IMR-90 (cell line): ENCODE results near the gene ISG20L2. TPM values are rescaled to one million over a fixed set of nuclear protein-coding genes. Genes with fewer than 3 reads are reported as not detected.

Experiments
- ATAC-seq: fragments of 200-7000 bp; cut with Tn5 transposase; 2 replicates; pipeline ENCODE4 v1.9.1; 2020; ENCODE audit warnings: low read depth, mild to moderate bottlenecking, moderate library complexity
- BruUV-seq: library from RNA; stranded (reverse); fragments of 400-500 nt; replicated peaks from 2 replicates; lab custom pipeline; 2021; lab: Mats Ljungman, UMichigan
- CTCF ChIA-PET: fragments of 300-600 bp; formaldehyde crosslinking; extraction: SDS; loops from one replicate; lab custom pipeline; 2021; ENCODE audit warnings: antibody characterized with exemption; lab: Yijun Ruan, JAX
- POLR2A ChIA-PET: fragments of 300-600 bp; sonication (Branson Sonifier 250); formaldehyde crosslinking; loops from one replicate; lab custom pipeline; 2022; ENCODE audit warnings: antibody characterized with exemption; ENCODE audit not compliant: unreplicated experiment; lab: Charles Lee
- DNase-seq: peaks from one replicate; pipeline ENCODE4 v3.0.0; 2013
- H2AFZ ChIP-seq: replicated peaks from 2 replicates; pipeline ENCODE3; 2013; ENCODE audit warnings: low read length, mild to moderate bottlenecking; ENCODE audit not compliant: poor library complexity
- H2AK5ac ChIP-seq: 2 replicates; pipeline ENCODE4 v1.6.1; 2013; ENCODE audit warnings: low read depth, low read length, inconsistent platforms
- H2AK9ac ChIP-seq: replicated peaks from 2 replicates; pipeline ENCODE3; 2013; ENCODE audit warnings: mild to moderate bottlenecking, low read depth, low read length, moderate library complexity; ENCODE audit not compliant: poor library complexity
- H2BK120ac ChIP-seq: 2 replicates; pipeline ENCODE4 v1.6.1; 2013; ENCODE audit warnings: low read depth, low read length, inconsistent platforms
- H2BK15ac ChIP-seq: 3 replicates; pipeline ENCODE4 v1.6.1; 2013; ENCODE audit warnings: low read depth, low read length, inconsistent platforms
- H2BK20ac ChIP-seq: 2 replicates; pipeline ENCODE4 v1.6.1; 2013; ENCODE audit warnings: low read depth, mild to moderate bottlenecking, inconsistent platforms, low read length, moderate library complexity
- H2BK5ac ChIP-seq: 2 replicates; pipeline ENCODE4 v1.6.1; 2013; ENCODE audit warnings: mild to moderate bottlenecking, low read depth, low read length, inconsistent platforms; ENCODE audit not compliant: poor library complexity, severe bottlenecking
- H3K14ac ChIP-seq: replicated peaks from 2 replicates; pipeline ENCODE4 v1.6.1; 2013; ENCODE audit warnings: low read depth, low read length, inconsistent platforms
- H3K18ac ChIP-seq: 2 replicates; pipeline ENCODE4 v1.6.1; 2013; ENCODE audit warnings: low read depth, low read length, control low read depth
- H3K23ac ChIP-seq: 2 replicates; pipeline ENCODE4 v1.6.1; 2013; ENCODE audit warnings: low read depth, low read length, inconsistent platforms
- H3K27ac ChIP-seq: 2 replicates; pipeline ENCODE4 v1.5.1; 2013; ENCODE audit warnings: mild to moderate bottlenecking, control low read depth, low read length; ENCODE audit not compliant: insufficient read depth
- H3K27me3 ChIP-seq: 2 replicates; pipeline ENCODE4 v1.6.1; 2013; ENCODE audit warnings: low read length; ENCODE audit not compliant: control insufficient read depth, insufficient read depth
- H3K36me3 ChIP-seq: 2 replicates; pipeline ENCODE4 v1.6.1; 2013; ENCODE audit warnings: low read length, mixed read lengths; ENCODE audit not compliant: control insufficient read depth, insufficient read depth
- H3K4ac ChIP-seq: 2 replicates; pipeline ENCODE4 v1.6.1; 2013; ENCODE audit warnings: low read depth, low read length, inconsistent platforms
- H3K4me1 ChIP-seq: 2 replicates; pipeline ENCODE4 v1.6.1; 2013; ENCODE audit warnings: low read length, mixed read lengths; ENCODE audit not compliant: control insufficient read depth, insufficient read depth
- H3K4me2 ChIP-seq: 2 replicates; pipeline ENCODE4 v1.6.1; 2013; ENCODE audit warnings: low read depth, mild to moderate bottlenecking, control low read depth, low read length, moderate library complexity
- H3K4me3 ChIP-seq: 2 replicates; pipeline ENCODE4 v1.5.1; 2013; ENCODE audit warnings: low read depth, mild to moderate bottlenecking, control low read depth, low read length, moderate library complexity; ENCODE audit not compliant: insufficient read depth
- H3K56ac ChIP-seq: 2 replicates; pipeline ENCODE4 v1.6.1; 2013; ENCODE audit warnings: low read length, inconsistent platforms; ENCODE audit not compliant: insufficient read depth; ENCODE audit errors: extremely low read depth
- H3K79me1 ChIP-seq, 2 experiments: 2 replicates each; pipeline ENCODE4 v1.6.1; 2013; ENCODE audit warnings: low read length in 2 of 2, inconsistent platforms in 1 of 2, low read depth in 1 of 2
- H3K9ac ChIP-seq: 2 replicates; pipeline ENCODE4 v1.6.1; 2013; ENCODE audit warnings: low read depth, low read length, control low read depth
- H3K9me1 ChIP-seq: 2 replicates; pipeline ENCODE4 v1.6.1; 2013; ENCODE audit warnings: low read length, inconsistent platforms; ENCODE audit not compliant: insufficient read depth
- H3K9me3 ChIP-seq: 2 replicates; pipeline ENCODE4 v1.6.1; 2013; ENCODE audit warnings: low read length; ENCODE audit not compliant: control insufficient read depth, insufficient read depth
- H4K20me1 ChIP-seq: 2 replicates; pipeline ENCODE4 v1.6.1; 2013; ENCODE audit warnings: low read length, inconsistent platforms; ENCODE audit not compliant: insufficient read depth
- H4K5ac ChIP-seq: 2 replicates; pipeline ENCODE4 v1.6.1; 2013; ENCODE audit warnings: mild to moderate bottlenecking, low read depth, low read length, control low read depth
- H4K8ac ChIP-seq, 2 experiments: 2 replicates each; pipeline ENCODE4 v1.6.1; 2013; ENCODE audit warnings: low read depth in 2 of 2, low read length in 2 of 2, control low read depth in 1 of 2, inconsistent platforms in 1 of 2
- H4K91ac ChIP-seq: 2 replicates; pipeline ENCODE4 v1.6.1; 2013; ENCODE audit warnings: low read depth, low read length, inconsistent platforms; ENCODE audit not compliant: insufficient read depth
- BHLHE40 ChIP-seq: fragments of 150-350 bp; IDR thresholded peaks from 2 replicates; pipeline ENCODE4 v1.6.1; 2016; ENCODE audit warnings: mild to moderate bottlenecking, low read depth, low read length
- CEBPB ChIP-seq: IDR thresholded peaks from 2 replicates; pipeline ENCODE4 v1.6.1; 2012; ENCODE audit warnings: low read depth, low read length, improper control_type of control experiment
- ELK1 ChIP-seq: fragments of 150-350 bp; IDR thresholded peaks from 2 replicates; pipeline ENCODE4 v1.6.1; 2016; ENCODE audit warnings: low read depth, mild to moderate bottlenecking, low read length, moderate library complexity, borderline replicate concordance
- MAFK ChIP-seq: IDR thresholded peaks from 2 replicates; pipeline ENCODE4 v1.6.1; 2012; ENCODE audit warnings: low read depth, low read length, improper control_type of control experiment
- MXI1 ChIP-seq: IDR thresholded peaks from 2 replicates; pipeline ENCODE4 v1.6.1; 2012; ENCODE audit warnings: low read depth, mild to moderate bottlenecking, low read length, moderate library complexity, borderline replicate concordance
- RAD21 ChIP-seq: IDR thresholded peaks from 2 replicates; pipeline ENCODE4 v1.6.1; 2012; ENCODE audit warnings: low read length, improper control_type of control experiment
- RFX5 ChIP-seq: IDR thresholded peaks from 2 replicates; pipeline ENCODE4 v1.8.0; 2012; ENCODE audit warnings: low read depth, mild to moderate bottlenecking, low read length, moderate library complexity
- WGBS, 2 experiments: methylation state at CpG; one replicate each; pipeline versions ENCODE4 v1.1.5 to v1.1.7; 2013; ENCODE audit warnings: missing lambda C conversion rate in 2 of 2; ENCODE audit not compliant: insufficient read length in 1 of 2; ENCODE audit errors: extremely low coverage in 2 of 2; 5-methylcytosine and 5-hydroxymethylcytosine counted together
- dilution Hi-C: fragments of 300-500 bp; cut with HindIII; formaldehyde crosslinking; loops from one replicate; pipeline ENCODE4 v1.14.3; 2018; ENCODE audit warnings: low sequenced_read_pairs; ENCODE audit not compliant: unreplicated experiment
- in situ Hi-C: fragments of 300-500 bp; cut with MboI; formaldehyde crosslinking; loops from 3 replicates; pipeline ENCODE4 v1.14.3; 2019; ENCODE audit warnings: low sequenced_read_pairs, inconsistent platforms, mixed read lengths
- intact Hi-C: fragments of 100-400 bp; cut with micrococcal nuclease; formaldehyde crosslinking; loops from 2 replicates; pipeline ENCODE4 v1.10.0; 2022
- polyA plus RNA-seq, 3 experiments: library from polyadenylated mRNA; depleted of rRNA; stranded (reverse); fragments of >200 nt; gene quantifications; 2 replicates each; pipeline ENCODE4 v1.2.3, GENCODE V29; 2012; ENCODE audit warnings: low replicate concordance in 1 of 3
- total RNA-seq: library from RNA; depleted of rRNA; stranded (reverse); fragments of >200 nt; gene quantifications from 2 replicates; pipeline ENCODE4 v1.2.3, GENCODE V29; 2012
- TF ChIP-seq, protein P1 (sequence below): fragments of 150-350 bp; IDR thresholded peaks from 2 replicates; pipeline ENCODE4 v1.6.1; 2017; ENCODE audit warnings: mild to moderate bottlenecking, antibody characterized with exemption, low read length, low read depth

Gene ISG20L2
- total and polyA plus RNA-seq, 2 of the 4 experiments (the other 2 are of a cell fraction) = 17.0 to 27.3 TPM

- no peak within 1 kb of the TSS for H2BK5ac ChIP-seq
- no peaks in the 10 kb centered on the region for H3K36me3 ChIP-seq
- dilution Hi-C loops (no loop called here), intact Hi-C loops (loop anchor here (1.0 kb wide), 1 partner anchor 16 kb away; no protein-coding TSS in a partner anchor), in situ Hi-C loops (no loop called here)
- CTCF ChIA-PET = interaction anchor here (0.6 to 6.9 kb wide), 4 partner anchors 15 to 46 kb away, joined by 3 to 54 read pairs (median 4); partner anchors contain the start of gene HDGF
- POLR2A ChIA-PET = no interaction called here
- H2AK5ac ChIP-seq = peak within 1 kb of the TSS; percentile 91
- peak within 1 kb of the TSS; percentile 77 to 88 for H4K8ac ChIP-seq
- H3K4me3 ChIP-seq = peak within 1 kb of the TSS; percentile 15; the same call in 1 of the 2 replicates
- peak within 1 kb of the TSS; percentile 48; the same call in 1 of the 2 replicates for H3K18ac ChIP-seq
- peaks cover 3% of the 10 kb centered on the region; the same call in 1 of the 2 replicates for H3K9me1 ChIP-seq
- ATAC-seq (peak; percentile 7), DNase-seq (no peak)
- peak within 1 kb of the TSS; percentile 47; the same call in 1 of the 2 replicates for H3K14ac ChIP-seq
- H3K9ac ChIP-seq = peak within 1 kb of the TSS; percentile 35
- TF ChIP-seq CEBPB (no peak), ELK1 (no peak), MAFK (no peak), MXI1 (no peak), BHLHE40 (no peak), RAD21 (no peak), RFX5 (no peak)
- TF ChIP-seq, protein P1, sequence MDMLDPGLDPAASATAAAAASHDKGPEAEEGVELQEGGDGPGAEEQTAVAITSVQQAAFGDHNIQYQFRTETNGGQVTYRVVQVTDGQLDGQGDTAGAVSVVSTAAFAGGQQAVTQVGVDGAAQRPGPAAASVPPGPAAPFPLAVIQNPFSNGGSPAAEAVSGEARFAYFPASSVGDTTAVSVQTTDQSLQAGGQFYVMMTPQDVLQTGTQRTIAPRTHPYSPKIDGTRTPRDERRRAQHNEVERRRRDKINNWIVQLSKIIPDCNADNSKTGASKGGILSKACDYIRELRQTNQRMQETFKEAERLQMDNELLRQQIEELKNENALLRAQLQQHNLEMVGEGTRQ = no peak
- H4K20me1 ChIP-seq = no peaks in the 10 kb centered on the region
- no TSS peak for BruUV-seq
- H2BK120ac ChIP-seq = peak within 1 kb of the TSS; percentile 80
- no peak within 1 kb of the TSS for H3K56ac ChIP-seq
- H3K27ac ChIP-seq = peak within 1 kb of the TSS; percentile 10
- H3K79me1 ChIP-seq = no peaks in the 10 kb centered on the region
- peak within 1 kb of the TSS; percentile 81 for H3K4ac ChIP-seq
- H2BK20ac ChIP-seq = peak within 1 kb of the TSS; percentile 59
- H2AFZ ChIP-seq = peak within 1 kb of the TSS; percentile 90
- H2AK9ac ChIP-seq = peak within 1 kb of the TSS; percentile 90
- peak within 1 kb of the TSS; percentile 78; the same call in 1 of the 2 replicates for H4K91ac ChIP-seq
- no peaks in the 10 kb centered on the region for H3K9me3 ChIP-seq
- peak within 1 kb of the TSS; percentile 83; the same call in 2 of the 3 replicates for H2BK15ac ChIP-seq
- H3K4me1 ChIP-seq = peaks cover 44% of the 10 kb centered on the region
- H3K23ac ChIP-seq = no peak within 1 kb of the TSS; the same call in 1 of the 2 replicates
- H4K5ac ChIP-seq = peak within 1 kb of the TSS; percentile 73
- peak within 1 kb of the TSS; percentile 81 for H3K4me2 ChIP-seq
- peaks cover 5% of the 10 kb centered on the region for H3K27me3 ChIP-seq
- 0% methylated on average over 7 of the region's 42 CpGs; no CpG with 5 or more reads in 1 of the 2 experiments for WGBS, 2 experiments
These were observed 23.1 kb downstream of the ISG20L2 start, which contains the start of gene CRABP2 for GRCh38 chr1:156705321-156705917. CRABP2 (minus strand) TSS chr1:156705583; CDS start chr1:156705446, 137 bp downstream.
